H1 (cell line): Measurements from ENCODE around the gene HIVEP3. TPM values are rescaled to one million over a fixed set of nuclear protein-coding genes. Genes with fewer than 3 reads are reported as not detected.

Experiments
- CREB1 ChIP-seq: IDR thresholded peaks from 2 replicates; pipeline ENCODE4 v1.6.1; 2012; ENCODE audit warnings: inconsistent platforms
- GABPA ChIP-seq: IDR thresholded peaks from 2 replicates; pipeline ENCODE4 v1.6.1; 2011; ENCODE audit warnings: mild to moderate bottlenecking, low read length, moderate library complexity, borderline replicate concordance; ENCODE audit not compliant: insufficient read depth
- NRF1 ChIP-seq: IDR thresholded peaks from 2 replicates; pipeline ENCODE4 v1.6.1; 2011; ENCODE audit warnings: mild to moderate bottlenecking, low read depth, low read length, improper control_type of control experiment
- SP2 ChIP-seq: IDR thresholded peaks from 2 replicates; pipeline ENCODE4 v1.6.1; 2012; ENCODE audit warnings: mild to moderate bottlenecking, low read length, inconsistent platforms
- polyA plus RNA-seq, 7 experiments: library from polyadenylated mRNA; depleted of rRNA in 3 of 7; stranded (reverse) in 5 of 7; unstranded in 2 of 7; fragments of >200 nt in 5 of 7; fragments of 200-250 nt in 2 of 7; gene quantifications; 1 replicate in 5 of 7; 2 replicates in 1 of 7; 4 replicates in 1 of 7; pipeline versions ENCODE4 v1.2.1 to v1.2.3, GENCODE V29; 2011 to 2013; ENCODE audit warnings: missing spikeins in 2 of 7, mixed read lengths in 2 of 7
- total RNA-seq: library from RNA; stranded (reverse); fragmentation: NEBNext Ultra II Directional; extraction: Animal tissue kit (Norgen Biotek cat#: 25700); gene quantifications from 2 replicates; pipeline ENCODE4 v1.2.1, GENCODE V29; 2021

HIVEP3 gene
- total and polyA plus RNA-seq, 2 of the 8 experiments (the other 6 are each of a cell fraction or from before 2014, with no cell fraction given): 0.24 to 0.69 TPM

DNA sequence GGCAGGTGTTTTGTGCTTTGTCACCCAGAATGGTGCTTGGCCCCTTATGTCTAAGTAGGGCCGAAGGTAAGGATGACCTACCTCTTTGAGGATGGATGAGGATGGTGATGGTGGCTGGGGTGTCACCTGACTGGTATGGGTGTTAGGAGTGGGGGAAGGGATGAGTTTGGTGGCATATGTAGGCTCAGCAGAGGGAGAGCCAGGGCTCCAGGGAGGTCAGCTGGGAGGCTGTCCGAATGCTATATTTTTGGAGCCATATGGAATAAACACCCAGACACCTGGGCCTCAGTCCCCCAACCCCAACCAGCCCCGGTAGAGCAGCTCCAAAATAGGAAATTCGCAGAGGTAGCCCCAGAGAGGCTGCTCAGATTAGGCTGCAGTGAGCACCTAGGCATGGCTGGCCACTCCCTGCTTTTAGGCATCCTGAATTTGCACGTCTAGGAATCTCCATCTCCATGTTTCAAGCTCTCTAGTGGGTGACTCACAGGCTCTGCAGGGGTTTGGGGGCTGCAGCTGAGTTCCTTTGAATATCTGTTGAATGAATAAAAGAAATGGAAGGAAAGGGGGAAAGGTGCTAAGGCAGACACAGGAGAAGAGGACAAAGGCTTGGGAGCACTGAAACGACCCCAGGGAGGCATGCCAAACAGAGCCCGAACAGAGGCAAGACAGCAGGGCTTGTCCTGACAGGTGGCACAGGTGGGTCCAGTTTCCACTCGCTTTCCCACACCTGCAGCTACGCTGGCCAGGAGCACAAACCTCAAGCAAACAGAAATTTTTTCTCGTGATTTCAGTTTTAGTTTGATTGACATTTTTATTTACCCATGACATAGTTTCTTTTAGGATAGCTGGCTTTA is 299.0 kb downstream of the HIVEP3 start (continued):
- no peak for TF ChIP-seq SP2
- TF ChIP-seq CREB1: no peak
- no peak for TF ChIP-seq GABPA
- no peak for TF ChIP-seq NRF1
- TF ChIP-seq, all 59 proteins: peak for 0
